Left cardiac atrium (tissue), 4 donors: Measurements from ENCODE around the gene SDHAF3. TPM values are rescaled to one million over a fixed set of nuclear protein-coding genes. Genes with fewer than 3 reads are reported as not detected.
"Not testable (repeated sequence)": the region's sequence is repeated elsewhere in the genome, so short reads cannot be mapped to it uniquely, and the experiment has no call there.

Source experiments
- ATAC-seq, 2 donors: fragments of 200-7000 bp; cut with Tn5 transposase; one replicate each; pipeline ENCODE4 v1.9.1; 2020; ENCODE audit warnings: mild to moderate bottlenecking in 2 of 2, moderate library complexity in 2 of 2
- DNase-seq: peaks from one replicate; pipeline ENCODE4 v3.0.0-alpha.2; 2020
- intact Hi-C, 2 donors: fragments of 100-400 bp; cut with DNase I; formaldehyde crosslinking; loops; one replicate each; pipeline versions ENCODE4 v1.14.1 to v1.15.1; 2022 to 2023
- long read RNA-seq: library from polyadenylated mRNA; unstranded; transcript quantifications from one replicate; pipeline ENCODE4 v2.0.0, GENCODE V29; 2021
- total RNA-seq, 2 donors: library from RNA; stranded (reverse); fragmentation: NEBNext Ultra II Directional; extraction: Animal tissue kit (Norgen Biotek cat#: 25700); gene quantifications; one replicate each; pipeline ENCODE4 v1.2.1, GENCODE V29; 2021
- donor health status: DM: no; HTN: yes; CAD: no.
- donor health status: DM: no; HTN: yes; CAD: no; lungs with severe emphysema.
- donor health status: DM: yes; HTN: yes; CAD: no.
- donor health status: Dilated cardiomyopathy.

Gene SDHAF3
- total RNA-seq: 10 to 100 TPM; 14.3 to 19.2 TPM
- long read RNA-seq, transcript SDHAF3-202 (2 exons, 2,060 nt): major isoform, 12 of 13 reads
- long read RNA-seq, partial matches to known transcripts: 0 of 13 reads
- long read RNA-seq, other reads (novel, unspliced or antisense): 1 of 13 reads

- peak; percentile 99 for DNase-seq
- intact Hi-C loops: no loop called here
- peak; percentile 99 to 100 for ATAC-seq
These were observed at the start of gene SDHAF3 for GRCh38 chr7:97117372-97118188. SDHAF3 (plus strand) TSS chr7:97117698; CDS start chr7:97117724, 26 bp downstream.

DNA sequence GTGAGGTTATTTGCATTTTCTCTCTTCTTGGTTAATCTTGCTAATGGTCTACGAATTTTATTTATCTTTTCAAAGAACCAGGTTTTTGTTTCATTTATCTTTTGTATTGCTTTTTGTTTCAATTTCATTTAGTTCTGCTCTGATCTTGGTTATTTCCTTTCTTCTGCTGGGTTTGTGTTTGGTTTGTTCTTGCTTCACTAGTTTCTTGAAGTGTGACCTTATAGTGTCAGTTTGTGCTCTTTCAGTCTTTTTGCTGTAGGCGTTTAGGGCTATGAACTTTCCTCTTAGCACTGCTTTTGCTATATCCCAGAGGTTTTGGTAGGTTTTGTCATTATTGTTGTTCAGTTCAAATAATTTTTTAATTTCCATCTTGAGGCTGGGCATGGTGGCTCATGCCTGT, 45.5 kb upstream of the SDHAF3 start:
- ATAC-seq, intact Hi-C loops, DNase-seq: not testable (repeated sequence)

DNA sequence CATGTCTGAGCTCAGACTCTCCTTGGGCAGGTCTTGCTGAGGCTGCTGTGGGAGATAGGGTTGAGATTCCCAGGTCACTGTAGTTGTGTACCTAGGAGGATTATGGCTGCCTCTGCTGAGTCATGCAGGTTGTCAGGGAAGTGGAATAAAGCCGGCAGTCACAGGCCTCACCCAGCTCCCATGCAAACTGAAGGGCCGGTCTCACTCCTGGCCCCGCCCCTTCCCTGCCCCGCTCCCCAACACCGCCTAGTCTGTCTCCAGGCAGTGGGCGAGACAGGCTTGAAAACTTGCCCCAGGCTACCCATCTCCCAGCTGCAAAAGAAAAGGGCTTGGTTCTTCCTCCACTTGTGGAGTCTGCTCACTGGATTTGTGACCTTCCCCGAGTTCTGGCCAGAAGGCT, 41.6 kb upstream of the SDHAF3 start:
- intact Hi-C loops: no loop called here

GRCh38 chr7:97078023-97078969, 39.2 kb upstream of the SDHAF3 start:
- intact Hi-C loops: no loop called here

More for the DNA sequence above, 41.6 kb upstream of the SDHAF3 start:
- ATAC-seq (no peak), DNase-seq (no peak)

DNA sequence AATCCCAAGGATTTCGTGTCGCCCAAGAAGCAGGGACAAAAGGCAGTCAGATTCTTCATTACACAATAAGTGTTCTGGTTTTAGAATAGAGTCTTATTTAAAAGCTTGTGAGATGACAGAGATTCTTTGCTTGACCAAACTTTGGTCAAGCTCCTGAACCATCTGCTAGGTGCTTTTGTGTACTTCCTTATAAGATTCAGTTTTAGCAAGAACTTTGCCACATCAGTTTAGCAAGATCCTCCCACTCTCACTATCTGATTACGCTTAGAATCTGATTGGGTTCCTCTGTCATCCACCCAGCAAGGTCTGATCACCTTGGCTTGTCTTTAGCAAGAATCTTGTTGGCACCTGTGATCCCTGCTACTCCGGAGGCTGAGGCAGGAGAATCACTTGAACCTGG, 38.2 kb upstream of the SDHAF3 start:
- no peak for DNase-seq
- intact Hi-C loops: no loop called here
- no peak for ATAC-seq

More at GRCh38 chr7:97078023-97078969, 39.2 kb upstream of the SDHAF3 start:
- no peak for DNase-seq
- no peak for ATAC-seq

DNA sequence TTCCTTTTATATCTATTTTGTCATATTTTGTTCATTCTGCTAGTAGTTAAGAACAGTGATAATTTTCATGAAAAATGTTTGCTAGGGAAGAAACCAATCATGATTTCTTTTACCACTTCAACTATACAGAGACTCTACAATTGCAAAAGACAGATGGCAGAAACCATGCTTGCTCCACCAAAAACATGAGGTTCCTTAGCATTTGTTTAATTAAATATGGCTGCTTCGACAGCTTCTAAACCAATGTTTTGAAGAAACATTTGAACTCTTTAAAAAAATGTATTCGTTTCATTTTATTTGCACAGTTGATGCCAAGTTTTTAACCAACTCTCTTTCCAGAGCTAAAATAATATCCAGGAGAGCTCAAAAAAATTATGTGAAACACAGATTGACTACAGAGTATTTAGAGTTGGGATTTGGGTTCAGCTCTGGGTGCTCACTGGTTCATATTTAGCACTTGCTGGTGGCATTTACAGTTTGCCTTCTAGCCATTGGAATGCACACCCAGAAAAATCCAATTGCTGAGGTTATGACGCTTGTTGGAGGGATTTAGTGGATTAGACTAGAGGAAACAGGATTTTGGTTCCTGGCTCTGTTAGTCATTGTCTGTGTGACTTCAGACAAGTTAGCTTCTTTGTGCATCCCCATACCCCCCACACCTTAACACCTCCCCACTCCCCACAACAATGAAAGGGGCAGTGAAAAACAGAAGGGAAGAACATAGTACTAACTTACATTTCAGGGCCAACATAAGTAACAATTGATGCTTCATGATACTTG, 35.8 kb upstream of the SDHAF3 start:
- DNase-seq: no peak
- intact Hi-C loops: no loop called here
- ATAC-seq: no peak

DNA sequence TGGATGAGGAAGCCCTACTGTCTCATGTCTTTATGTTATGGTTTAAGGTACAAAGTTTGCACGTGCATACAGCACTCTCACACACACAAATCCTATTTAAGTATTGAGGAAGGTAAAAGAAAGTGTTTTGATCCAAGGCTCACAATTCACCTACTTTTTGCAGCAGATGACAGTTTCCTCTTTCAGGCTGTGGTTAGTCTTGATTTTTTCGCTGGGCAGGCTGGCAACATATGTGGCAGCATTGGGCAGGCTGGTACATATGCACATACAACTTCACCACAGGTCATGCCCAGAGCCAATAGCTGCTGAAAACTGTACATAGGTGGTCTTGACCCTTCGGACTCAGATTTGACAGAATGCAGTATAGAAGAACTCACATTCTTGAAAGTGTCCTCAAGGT, 29.1 kb upstream of the SDHAF3 start:
- DNase-seq: no peak
- no peak for ATAC-seq
- intact Hi-C loops: no loop called here

DNA sequence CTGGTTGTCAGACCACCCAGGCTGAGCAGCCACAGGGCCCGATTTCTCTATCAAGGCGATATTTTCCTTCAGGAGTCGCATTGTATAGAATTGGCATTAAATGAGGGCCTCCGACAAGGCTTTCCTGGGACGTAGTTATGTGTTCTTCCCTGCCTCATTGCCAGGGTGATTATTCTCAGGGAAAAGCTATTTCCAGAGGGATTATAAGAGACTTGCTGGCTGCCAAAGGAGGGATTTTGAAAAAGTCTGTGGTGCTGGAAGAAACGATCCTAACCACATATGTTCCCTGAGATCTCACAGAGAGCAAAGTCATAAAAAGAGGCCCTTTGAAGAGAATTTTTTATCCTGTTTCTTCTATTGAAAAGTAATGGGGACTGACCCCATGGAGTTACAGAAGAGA, 27.7 kb upstream of the SDHAF3 start:
- no peak for ATAC-seq
- intact Hi-C loops: no loop called here

DNA sequence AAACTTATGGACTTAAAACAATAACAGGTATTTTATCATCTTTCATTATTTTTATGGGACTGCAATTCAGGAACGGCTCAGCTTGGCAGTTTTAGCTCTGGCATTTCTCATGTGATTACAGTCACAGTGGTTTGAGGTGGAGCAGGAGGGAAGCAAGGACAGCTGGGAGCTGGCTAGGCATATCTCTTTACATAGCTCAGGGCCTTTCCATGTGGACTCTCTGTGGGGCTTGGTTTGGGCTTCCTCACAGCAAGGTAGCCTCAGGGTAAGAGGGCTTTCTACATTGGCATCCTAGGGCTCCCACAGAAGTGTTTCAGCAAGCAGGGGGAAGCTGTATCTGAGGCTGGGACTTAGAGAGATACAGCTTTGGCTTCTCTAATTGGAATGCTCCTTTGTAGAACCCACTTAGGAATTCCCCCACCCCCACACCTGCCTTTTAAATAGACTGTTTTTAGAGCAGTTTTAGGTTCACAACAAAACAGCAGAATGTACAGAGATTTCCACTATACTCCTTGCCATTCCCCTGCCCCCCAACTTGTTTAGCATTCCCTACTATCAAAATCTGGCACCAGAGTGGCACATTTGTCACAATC, 26.6 kb upstream of the SDHAF3 start:
- ATAC-seq (no peak), DNase-seq (no peak)
- intact Hi-C loops: no loop called here

More for the DNA sequence above, 27.7 kb upstream of the SDHAF3 start:
- DNase-seq: no peak

DNA sequence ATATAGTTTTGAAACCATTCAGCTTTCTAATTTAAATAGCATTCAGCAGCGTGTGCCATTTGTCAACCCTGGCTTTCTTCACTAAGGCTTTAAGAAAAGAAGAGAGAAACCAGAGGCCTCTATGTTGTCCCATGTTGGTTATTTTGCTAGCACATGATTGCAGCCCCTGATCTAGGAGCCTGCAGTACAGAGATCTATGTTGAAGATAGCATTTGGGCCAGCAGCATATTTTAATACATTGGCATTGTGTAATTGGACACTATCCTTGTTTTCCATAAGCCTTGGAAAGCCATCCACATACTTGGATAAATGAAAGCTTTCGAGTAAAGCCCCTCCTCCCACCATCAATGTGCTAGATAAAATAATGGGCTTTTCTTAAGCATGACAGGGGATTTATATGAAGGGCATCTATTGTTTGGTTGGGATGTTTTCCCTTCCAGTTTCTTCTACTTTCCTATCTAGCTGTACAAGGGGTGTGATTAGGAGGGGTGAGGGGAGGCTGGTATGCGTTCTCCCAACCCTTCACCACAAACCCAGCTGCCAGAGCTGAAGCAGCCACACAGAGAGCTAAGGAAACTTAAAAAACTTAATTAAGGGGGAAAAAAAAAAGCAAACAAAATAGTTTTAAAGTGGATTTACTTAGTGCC, 23.1 kb upstream of the SDHAF3 start:
- intact Hi-C loops: no loop called here
- no peak for DNase-seq
- ATAC-seq: no peak

DNA sequence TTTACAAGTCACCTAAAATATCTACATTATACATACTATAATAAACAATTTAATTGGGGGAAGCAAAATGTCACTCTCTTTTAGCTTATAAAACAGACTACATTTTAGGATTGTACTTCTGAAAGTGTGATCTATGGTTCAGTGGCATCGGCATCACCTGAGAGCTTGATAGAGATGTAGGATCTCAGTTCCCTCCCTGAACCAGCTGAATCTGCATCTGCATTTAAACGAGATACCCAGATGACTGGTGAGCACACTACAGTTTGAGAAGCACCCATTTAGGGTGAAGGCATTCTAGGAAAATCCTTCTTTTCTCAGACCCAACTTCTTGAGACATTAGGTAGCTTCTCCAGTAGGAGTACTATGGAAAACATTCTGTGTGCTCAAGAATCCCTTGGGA, 21.5 kb upstream of the SDHAF3 start:
- ATAC-seq (no peak), DNase-seq (no peak)
- intact Hi-C loops: no loop called here

GRCh38 chr7:97096661-97097060, 20.8 kb upstream of the SDHAF3 start:
- intact Hi-C loops: no loop called here
- DNase-seq (no peak), ATAC-seq (no peak)

DNA sequence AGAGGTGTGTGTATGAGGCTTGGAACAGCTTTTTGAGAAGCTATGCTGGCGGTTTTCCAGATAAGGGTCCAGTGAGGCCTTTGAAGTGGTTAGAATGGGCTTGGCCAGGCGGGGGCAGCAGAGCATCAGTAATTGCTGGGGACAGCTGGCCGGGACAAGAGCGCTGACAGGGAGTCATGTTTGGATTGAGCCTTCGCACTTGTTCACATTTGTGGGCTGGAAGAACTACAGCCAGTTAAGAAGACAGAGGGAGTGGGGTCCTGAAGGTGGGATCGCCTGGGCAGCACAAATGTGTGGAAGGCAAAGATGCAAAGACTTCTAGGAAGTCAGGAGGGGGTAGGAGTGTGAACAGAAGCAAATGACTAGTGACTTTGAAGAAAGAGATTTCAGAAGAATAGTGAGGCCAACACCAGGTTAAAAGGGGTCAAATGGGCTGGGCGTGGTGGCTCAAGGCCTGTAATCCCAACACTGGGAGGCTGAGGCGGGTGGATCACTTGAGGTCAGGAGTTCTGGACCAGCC, 12.7 kb upstream of the SDHAF3 start:
- intact Hi-C loops: loop anchor here (1.0 to 10.0 kb wide), 4 partner anchors 75 to 730 kb away; no protein-coding TSS in a partner anchor
- ATAC-seq (peak; percentile 94 to 95), DNase-seq (peak; percentile 85)

DNA sequence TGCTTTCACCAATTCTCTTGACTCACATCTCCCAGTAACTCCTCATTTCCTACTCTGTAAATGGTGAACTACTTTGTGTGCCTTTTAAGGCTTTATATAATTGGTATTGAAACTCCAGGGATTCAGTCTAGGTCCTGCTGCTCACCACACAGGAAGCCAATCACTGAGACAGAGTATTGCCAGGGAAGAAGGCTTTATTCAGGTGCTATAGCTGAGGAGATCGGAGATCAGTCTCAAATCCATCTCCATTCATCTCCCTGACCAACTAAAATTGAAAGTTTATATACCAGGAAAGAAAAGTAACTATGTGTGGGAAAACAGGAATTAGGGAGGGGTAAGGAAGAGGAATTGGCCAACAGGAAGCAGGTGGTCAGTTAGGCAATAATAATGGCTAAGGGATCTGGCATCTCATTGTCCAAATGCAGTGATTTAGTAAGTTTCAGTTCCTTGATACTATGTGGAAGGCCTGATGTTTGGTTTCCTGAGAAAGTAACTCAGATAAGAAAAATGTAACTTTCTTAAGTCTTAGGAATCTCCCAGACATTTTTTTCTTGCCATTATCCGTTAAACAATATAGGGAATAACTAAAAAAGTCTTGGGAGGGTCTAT, 10.2 kb upstream of the SDHAF3 start:
- DNase-seq: no peak
- intact Hi-C loops: loop anchor here in 1 of 2 donors (10.0 kb wide), 1 partner anchor 728 kb away; no protein-coding TSS in a partner anchor

DNA sequence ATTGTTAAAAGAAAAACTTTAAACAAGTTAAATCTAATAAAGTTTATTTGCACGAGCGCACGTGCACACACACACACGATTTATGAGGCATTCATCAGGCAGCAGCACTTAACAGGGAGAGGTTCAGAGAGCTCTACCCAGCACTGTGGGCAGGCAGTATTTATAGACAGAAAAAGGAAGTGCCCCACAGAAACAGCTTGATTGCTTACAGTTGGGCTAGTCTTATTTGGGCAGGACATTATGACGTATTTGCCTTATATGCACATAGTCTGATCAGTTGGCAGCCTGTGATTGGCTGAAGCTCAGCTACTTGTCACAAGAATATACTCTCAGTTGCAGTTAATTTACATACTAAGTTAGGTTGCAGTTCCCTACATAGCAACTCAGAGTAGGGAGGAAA, 1.2 kb upstream of the SDHAF3 start:
- intact Hi-C loops: no loop called here
- DNase-seq (no peak), ATAC-seq (no peak)

More for the DNA sequence above, 10.2 kb upstream of the SDHAF3 start:
- ATAC-seq: no peak

DNA sequence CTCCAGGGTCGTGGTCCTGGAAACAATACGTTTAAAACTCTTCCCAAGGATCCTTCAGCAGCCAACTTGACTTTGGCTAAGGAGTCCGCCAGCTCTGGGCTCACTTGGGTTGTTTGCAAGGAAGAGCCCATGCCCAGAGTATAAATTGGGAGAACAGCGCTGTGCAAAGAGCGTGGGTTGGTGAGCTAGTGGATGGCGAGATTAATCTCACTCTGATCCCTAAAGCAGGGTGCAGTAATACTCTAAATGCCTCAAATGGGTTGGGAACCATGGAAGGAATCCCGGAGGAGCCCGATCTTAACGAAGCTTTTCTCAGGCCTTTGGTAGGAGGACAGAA, 495 bp upstream of the SDHAF3 start:
- DNase-seq (no peak), ATAC-seq (peak; percentile 3 to 14)
- intact Hi-C loops: no loop called here

DNA sequence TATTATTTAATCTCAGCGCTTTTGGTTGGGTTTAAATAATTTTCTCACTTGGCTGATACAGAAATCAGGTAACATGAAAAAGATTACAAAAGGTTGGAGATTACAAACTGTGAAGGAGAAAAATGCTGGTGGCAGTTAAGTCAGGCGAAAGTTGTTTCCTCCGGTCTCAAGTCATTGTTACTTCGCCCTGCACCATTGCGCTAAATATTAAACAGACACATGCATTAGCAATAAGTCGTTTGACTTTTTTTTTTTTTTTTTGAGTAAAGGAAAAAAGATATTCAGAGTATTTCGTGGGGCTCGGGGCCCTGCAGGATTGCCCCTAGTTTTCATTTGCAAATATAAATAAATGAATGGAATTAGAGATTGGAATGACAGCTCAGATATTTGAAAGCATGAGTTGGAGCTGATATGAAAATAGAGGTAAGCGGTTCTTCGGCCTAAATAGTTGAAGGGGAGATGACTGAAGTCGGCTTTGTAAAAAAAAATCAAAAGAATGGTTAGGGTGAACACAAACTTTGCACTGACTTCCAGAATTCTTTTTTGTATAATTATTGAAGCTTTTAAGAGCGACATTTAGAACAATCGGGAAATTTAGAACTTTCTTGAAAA, 914 bp downstream of the SDHAF3 start:
- intact Hi-C loops: no loop called here

More for the DNA sequence above, 914 bp downstream of the SDHAF3 start:
- DNase-seq (no peak), ATAC-seq (no peak)
